WTC11 (cell line): ENCODE measurements around the gene USP11. TPM values are rescaled to one million over a fixed set of nuclear protein-coding genes. Genes with fewer than 3 reads are reported as not detected.

ENCODE experiments used
- ATAC-seq: fragments of 200-7000 bp; cut with Tn5 transposase; 2 replicates; pipeline ENCODE4 v1.10.0; 2021; ENCODE audit warnings: mild to moderate bottlenecking, moderate library complexity
- CTCF ChIA-PET: fragments of 300-600 bp; sonication (Branson Sonifier 250); formaldehyde crosslinking; loops from one replicate; lab custom pipeline; 2021; ENCODE audit warnings: antibody characterized with exemption; lab: Charles Lee
- POLR2A ChIA-PET: fragments of 350-600 bp; sonication (Branson Sonifier 250); formaldehyde crosslinking; loops from one replicate; lab custom pipeline; 2021; ENCODE audit warnings: antibody characterized with exemption; lab: Charles Lee
- DNase-seq: peaks from one replicate; pipeline ENCODE4 v3.0.0; 2021; ENCODE audit warnings: low spot score
- H3K27ac Mint-ChIP-seq: 2 replicates; pipeline ENCODE4 v1.8.0; 2021; ENCODE audit warnings: mixed read lengths
- H3K27me3 Mint-ChIP-seq: 2 replicates; pipeline ENCODE4 v1.8.0; 2021; ENCODE audit warnings: low read depth, mild to moderate bottlenecking, moderate library complexity, mixed read lengths
- H3K36me3 Mint-ChIP-seq: 2 replicates; pipeline ENCODE4 v1.8.0; 2021; ENCODE audit warnings: mixed read lengths
- H3K4me1 Mint-ChIP-seq: 2 replicates; pipeline ENCODE4 v1.8.0; 2022; ENCODE audit warnings: mixed read lengths
- H3K4me3 Mint-ChIP-seq: 2 replicates; pipeline ENCODE4 v1.8.0; 2021; ENCODE audit warnings: mild to moderate bottlenecking, moderate library complexity, mixed read lengths
- H3K9me3 Mint-ChIP-seq: 2 replicates; pipeline ENCODE4 v1.8.0; 2021; ENCODE audit warnings: mixed read lengths
- ATF1 ChIP-seq: sonication (generic); formaldehyde crosslinking; IDR thresholded peaks from 2 replicates; pipeline ENCODE4 v1.8.1; 2023; ENCODE audit warnings: mild to moderate bottlenecking, moderate library complexity, missing genetic modification reagents
- CREB1 ChIP-seq: sonication (generic); formaldehyde crosslinking; IDR thresholded peaks from 2 replicates; pipeline ENCODE4 v1.8.0; 2023; ENCODE audit warnings: mild to moderate bottlenecking, missing genetic modification reagents
- FOXK1 ChIP-seq: sonication (generic); formaldehyde crosslinking; IDR thresholded peaks from 2 replicates; pipeline ENCODE4 v1.8.0; 2022; ENCODE audit warnings: mild to moderate bottlenecking, moderate library complexity, missing genetic modification reagents
- FOXP4 ChIP-seq: sonication (generic); formaldehyde crosslinking; IDR thresholded peaks from 2 replicates; pipeline ENCODE4 v1.8.0; 2022; ENCODE audit warnings: mild to moderate bottlenecking, missing genetic modification reagents
- IRF2 ChIP-seq: sonication (generic); formaldehyde crosslinking; IDR thresholded peaks from 2 replicates; pipeline ENCODE4 v1.8.0; 2022; ENCODE audit warnings: low read depth, missing genetic modification reagents, borderline replicate concordance
- JAZF1 ChIP-seq: fragments of 250-450 bp; sonication (Bioruptor Pico); IDR thresholded peaks from 2 replicates; pipeline ENCODE4 v1.9.0; 2021; ENCODE audit warnings: moderate library complexity, mild to moderate bottlenecking, inconsistent platforms
- MAX ChIP-seq: sonication (generic); formaldehyde crosslinking; IDR thresholded peaks from 2 replicates; pipeline ENCODE4 v1.8.0; 2022; ENCODE audit warnings: mild to moderate bottlenecking, missing genetic modification reagents
- MXD4 ChIP-seq: fragments of 250-450 bp; sonication (Bioruptor Pico); IDR thresholded peaks from 2 replicates; pipeline ENCODE4 v1.8.0; 2021; ENCODE audit warnings: mild to moderate bottlenecking, moderate library complexity, borderline replicate concordance
- MYBL2 ChIP-seq: sonication (generic); formaldehyde crosslinking; IDR thresholded peaks from 2 replicates; pipeline ENCODE4 v1.8.1; 2023; ENCODE audit warnings: mild to moderate bottlenecking, moderate library complexity, missing genetic modification reagents
- NFYB ChIP-seq: sonication (generic); formaldehyde crosslinking; conservative IDR thresholded peaks from 2 replicates; pipeline ENCODE4 v1.8.0; 2022; ENCODE audit warnings: low read depth, missing genetic modification reagents
- NR3C1 ChIP-seq: sonication (generic); formaldehyde crosslinking; conservative IDR thresholded peaks from 2 replicates; pipeline ENCODE4 v1.8.1; 2023; ENCODE audit warnings: low read depth, mild to moderate bottlenecking, missing genetic modification reagents
- ZNF138 ChIP-seq: sonication (generic); formaldehyde crosslinking; conservative IDR thresholded peaks from 2 replicates; pipeline ENCODE4 v1.8.1; 2022; ENCODE audit warnings: mild to moderate bottlenecking, moderate library complexity, missing genetic modification reagents
- ZNF232 ChIP-seq: sonication (generic); formaldehyde crosslinking; IDR thresholded peaks from 2 replicates; pipeline ENCODE4 v1.8.0; 2022; ENCODE audit warnings: mild to moderate bottlenecking, missing genetic modification reagents
- ZNF416 ChIP-seq: fragments of 250-450 bp; sonication (Bioruptor Pico); IDR thresholded peaks from 2 replicates; pipeline ENCODE4 v1.9.0; 2021; ENCODE audit warnings: mild to moderate bottlenecking, inconsistent platforms
- ZNF671 ChIP-seq: fragments of 250-450 bp; sonication (Bioruptor Pico); IDR thresholded peaks from 2 replicates; pipeline ENCODE4 v1.8.0; 2021; ENCODE audit warnings: mild to moderate bottlenecking
- total RNA-seq: library from RNA; stranded (reverse); gene quantifications from 3 replicates; pipeline ENCODE4 v1.2.3, GENCODE V29; 2021
- TF ChIP-seq, protein P1 (sequence below): sonication (generic); formaldehyde crosslinking; IDR thresholded peaks from 2 replicates; pipeline ENCODE4 v1.8.0; 2023; ENCODE audit warnings: missing genetic modification reagents, mild to moderate bottlenecking, borderline replicate concordance
- TF ChIP-seq, protein P2 (sequence below): sonication (generic); formaldehyde crosslinking; IDR thresholded peaks from 2 replicates; pipeline ENCODE4 v1.8.1; 2023; ENCODE audit warnings: mild to moderate bottlenecking, missing genetic modification reagents
- TF ChIP-seq, protein P3 (sequence below): sonication (generic); formaldehyde crosslinking; IDR thresholded peaks from 2 replicates; pipeline ENCODE4 v1.8.1; 2022; ENCODE audit warnings: mild to moderate bottlenecking, missing genetic modification reagents, moderate library complexity, borderline replicate concordance
- TF ChIP-seq, protein P4 (sequence below): fragments of 250-450 bp; sonication (Bioruptor Pico); IDR thresholded peaks from 2 replicates; pipeline ENCODE4 v2.1.2; 2022; ENCODE audit warnings: mild to moderate bottlenecking, moderate library complexity
- TF ChIP-seq, protein P5 (sequence below): fragments of 250-450 bp; sonication (Bioruptor Pico); IDR thresholded peaks from 2 replicates; pipeline ENCODE4 v1.9.0; 2021; ENCODE audit warnings: mild to moderate bottlenecking, borderline replicate concordance

USP11 gene
- total RNA-seq, 1 experiment from 2014 or later = 86.8 TPM

GRCh38 chrX:47193475-47194193 is 39.2 kb upstream of the USP11 start, which contains the start of gene UBA1 (continued):
- TF ChIP-seq, protein P1, sequence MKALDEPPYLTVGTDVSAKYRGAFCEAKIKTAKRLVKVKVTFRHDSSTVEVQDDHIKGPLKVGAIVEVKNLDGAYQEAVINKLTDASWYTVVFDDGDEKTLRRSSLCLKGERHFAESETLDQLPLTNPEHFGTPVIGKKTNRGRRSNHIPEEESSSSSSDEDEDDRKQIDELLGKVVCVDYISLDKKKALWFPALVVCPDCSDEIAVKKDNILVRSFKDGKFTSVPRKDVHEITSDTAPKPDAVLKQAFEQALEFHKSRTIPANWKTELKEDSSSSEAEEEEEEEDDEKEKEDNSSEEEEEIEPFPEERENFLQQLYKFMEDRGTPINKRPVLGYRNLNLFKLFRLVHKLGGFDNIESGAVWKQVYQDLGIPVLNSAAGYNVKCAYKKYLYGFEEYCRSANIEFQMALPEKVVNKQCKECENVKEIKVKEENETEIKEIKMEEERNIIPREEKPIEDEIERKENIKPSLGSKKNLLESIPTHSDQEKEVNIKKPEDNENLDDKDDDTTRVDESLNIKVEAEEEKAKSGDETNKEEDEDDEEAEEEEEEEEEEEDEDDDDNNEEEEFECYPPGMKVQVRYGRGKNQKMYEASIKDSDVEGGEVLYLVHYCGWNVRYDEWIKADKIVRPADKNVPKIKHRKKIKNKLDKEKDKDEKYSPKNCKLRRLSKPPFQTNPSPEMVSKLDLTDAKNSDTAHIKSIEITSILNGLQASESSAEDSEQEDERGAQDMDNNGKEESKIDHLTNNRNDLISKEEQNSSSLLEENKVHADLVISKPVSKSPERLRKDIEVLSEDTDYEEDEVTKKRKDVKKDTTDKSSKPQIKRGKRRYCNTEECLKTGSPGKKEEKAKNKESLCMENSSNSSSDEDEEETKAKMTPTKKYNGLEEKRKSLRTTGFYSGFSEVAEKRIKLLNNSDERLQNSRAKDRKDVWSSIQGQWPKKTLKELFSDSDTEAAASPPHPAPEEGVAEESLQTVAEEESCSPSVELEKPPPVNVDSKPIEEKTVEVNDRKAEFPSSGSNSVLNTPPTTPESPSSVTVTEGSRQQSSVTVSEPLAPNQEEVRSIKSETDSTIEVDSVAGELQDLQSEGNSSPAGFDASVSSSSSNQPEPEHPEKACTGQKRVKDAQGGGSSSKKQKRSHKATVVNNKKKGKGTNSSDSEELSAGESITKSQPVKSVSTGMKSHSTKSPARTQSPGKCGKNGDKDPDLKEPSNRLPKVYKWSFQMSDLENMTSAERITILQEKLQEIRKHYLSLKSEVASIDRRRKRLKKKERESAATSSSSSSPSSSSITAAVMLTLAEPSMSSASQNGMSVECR (CRISPR knock-in tag) = 0 out of 2 replicates have a peak, but pooled peaks have one; percentile 50
- TF ChIP-seq ZNF671 (no peak), NFYB (CRISPR knock-in tag) (no peak), ATF1 (CRISPR knock-in tag) (no peak), NR3C1 (CRISPR knock-in tag) (no peak), FOXK1 (CRISPR knock-in tag) (0 out of 2 replicates have a peak, but pooled peaks have one; percentile 9), ZNF416 (CRISPR knock-in tag) (no peak), ZNF232 (CRISPR knock-in tag) (no peak), MYBL2 (CRISPR knock-in tag) (peak; percentile 69; the same call in 1 of the 2 replicates), JAZF1 (CRISPR knock-in tag) (no peak), CREB1 (CRISPR knock-in tag) (no peak), MXD4 (CRISPR knock-in tag) (no peak), IRF2 (no peak), FOXP4 (CRISPR knock-in tag) (no peak)
- TF ChIP-seq, protein P2, sequence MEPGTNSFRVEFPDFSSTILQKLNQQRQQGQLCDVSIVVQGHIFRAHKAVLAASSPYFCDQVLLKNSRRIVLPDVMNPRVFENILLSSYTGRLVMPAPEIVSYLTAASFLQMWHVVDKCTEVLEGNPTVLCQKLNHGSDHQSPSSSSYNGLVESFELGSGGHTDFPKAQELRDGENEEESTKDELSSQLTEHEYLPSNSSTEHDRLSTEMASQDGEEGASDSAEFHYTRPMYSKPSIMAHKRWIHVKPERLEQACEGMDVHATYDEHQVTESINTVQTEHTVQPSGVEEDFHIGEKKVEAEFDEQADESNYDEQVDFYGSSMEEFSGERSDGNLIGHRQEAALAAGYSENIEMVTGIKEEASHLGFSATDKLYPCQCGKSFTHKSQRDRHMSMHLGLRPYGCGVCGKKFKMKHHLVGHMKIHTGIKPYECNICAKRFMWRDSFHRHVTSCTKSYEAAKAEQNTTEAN (CRISPR knock-in tag) = peak; percentile 31; the same call in 1 of the 2 replicates
- TF ChIP-seq, protein P3, sequence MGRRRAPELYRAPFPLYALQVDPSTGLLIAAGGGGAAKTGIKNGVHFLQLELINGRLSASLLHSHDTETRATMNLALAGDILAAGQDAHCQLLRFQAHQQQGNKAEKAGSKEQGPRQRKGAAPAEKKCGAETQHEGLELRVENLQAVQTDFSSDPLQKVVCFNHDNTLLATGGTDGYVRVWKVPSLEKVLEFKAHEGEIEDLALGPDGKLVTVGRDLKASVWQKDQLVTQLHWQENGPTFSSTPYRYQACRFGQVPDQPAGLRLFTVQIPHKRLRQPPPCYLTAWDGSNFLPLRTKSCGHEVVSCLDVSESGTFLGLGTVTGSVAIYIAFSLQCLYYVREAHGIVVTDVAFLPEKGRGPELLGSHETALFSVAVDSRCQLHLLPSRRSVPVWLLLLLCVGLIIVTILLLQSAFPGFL (CRISPR knock-in tag) = no peak

DNA sequence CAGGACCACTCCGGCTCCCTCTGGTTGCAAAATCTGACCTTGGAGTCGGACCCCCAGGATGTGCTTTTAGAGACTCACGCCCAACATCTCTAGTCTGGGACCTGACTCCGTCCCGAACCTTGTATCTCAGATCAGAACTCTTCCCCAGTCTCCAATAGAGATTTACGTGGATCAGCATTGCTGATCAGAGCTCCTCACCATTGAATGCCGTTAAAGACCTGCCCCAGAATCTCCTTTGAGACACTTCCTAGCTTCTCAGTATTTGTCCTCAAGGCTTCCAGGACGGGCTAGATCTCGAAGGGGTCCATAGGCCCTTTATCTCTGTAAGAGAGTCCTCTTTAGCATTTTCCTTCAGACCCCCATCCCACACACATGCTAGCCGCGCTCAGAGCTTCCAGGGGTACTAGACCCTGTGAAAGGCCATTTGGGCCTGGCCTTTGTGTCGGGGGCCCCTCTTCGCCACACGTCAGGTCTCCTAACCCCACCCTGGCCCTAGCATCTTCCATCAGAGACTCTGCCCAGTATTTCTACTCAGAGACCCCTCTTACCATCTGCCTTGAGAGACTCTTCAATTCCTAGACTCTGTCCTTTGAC is 38.5 kb upstream of the USP11 start:
- H3K27me3 Mint-ChIP-seq = no peaks in the 10 kb centered on the region
- ATAC-seq (no peak), DNase-seq (no peak)
- peaks cover 19% of the 10 kb centered on the region for H3K36me3 Mint-ChIP-seq
- H3K9me3 Mint-ChIP-seq = no peaks in the 10 kb centered on the region
- POLR2A ChIA-PET = interaction anchor here (1.2 kb wide), 1 partner anchor 24 kb away, joined by 4 read pairs; the partner anchor contains the start of gene CDK16
- H3K4me3 Mint-ChIP-seq = peak overlapping the region; percentile 92
- H3K4me1 Mint-ChIP-seq = peaks cover 58% of the 10 kb centered on the region
- CTCF ChIA-PET = interaction anchor here (0.9 to 1.0 kb wide), 2 partner anchors 190 to 329 kb away, joined by 3 to 4 read pairs; no protein-coding TSS in a partner anchor
- peak overlapping the region; percentile 89 for H3K27ac Mint-ChIP-seq
- TF ChIP-seq MYBL2 (CRISPR knock-in tag) (0 out of 2 replicates have a peak, but pooled peaks have one; percentile 16), ZNF138 (CRISPR knock-in tag) (no peak), MAX (CRISPR knock-in tag) (no peak)
- TF ChIP-seq, protein P4, sequence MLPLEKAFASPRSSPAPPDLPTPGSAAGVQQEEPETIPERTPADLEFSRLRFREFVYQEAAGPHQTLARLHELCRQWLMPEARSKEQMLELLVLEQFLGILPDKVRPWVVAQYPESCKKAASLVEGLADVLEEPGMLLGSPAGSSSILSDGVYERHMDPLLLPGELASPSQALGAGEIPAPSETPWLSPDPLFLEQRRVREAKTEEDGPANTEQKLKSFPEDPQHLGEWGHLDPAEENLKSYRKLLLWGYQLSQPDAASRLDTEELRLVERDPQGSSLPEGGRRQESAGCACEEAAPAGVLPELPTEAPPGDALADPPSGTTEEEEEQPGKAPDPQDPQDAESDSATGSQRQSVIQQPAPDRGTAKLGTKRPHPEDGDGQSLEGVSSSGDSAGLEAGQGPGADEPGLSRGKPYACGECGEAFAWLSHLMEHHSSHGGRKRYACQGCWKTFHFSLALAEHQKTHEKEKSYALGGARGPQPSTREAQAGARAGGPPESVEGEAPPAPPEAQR = no peak
- TF ChIP-seq, protein P5, sequence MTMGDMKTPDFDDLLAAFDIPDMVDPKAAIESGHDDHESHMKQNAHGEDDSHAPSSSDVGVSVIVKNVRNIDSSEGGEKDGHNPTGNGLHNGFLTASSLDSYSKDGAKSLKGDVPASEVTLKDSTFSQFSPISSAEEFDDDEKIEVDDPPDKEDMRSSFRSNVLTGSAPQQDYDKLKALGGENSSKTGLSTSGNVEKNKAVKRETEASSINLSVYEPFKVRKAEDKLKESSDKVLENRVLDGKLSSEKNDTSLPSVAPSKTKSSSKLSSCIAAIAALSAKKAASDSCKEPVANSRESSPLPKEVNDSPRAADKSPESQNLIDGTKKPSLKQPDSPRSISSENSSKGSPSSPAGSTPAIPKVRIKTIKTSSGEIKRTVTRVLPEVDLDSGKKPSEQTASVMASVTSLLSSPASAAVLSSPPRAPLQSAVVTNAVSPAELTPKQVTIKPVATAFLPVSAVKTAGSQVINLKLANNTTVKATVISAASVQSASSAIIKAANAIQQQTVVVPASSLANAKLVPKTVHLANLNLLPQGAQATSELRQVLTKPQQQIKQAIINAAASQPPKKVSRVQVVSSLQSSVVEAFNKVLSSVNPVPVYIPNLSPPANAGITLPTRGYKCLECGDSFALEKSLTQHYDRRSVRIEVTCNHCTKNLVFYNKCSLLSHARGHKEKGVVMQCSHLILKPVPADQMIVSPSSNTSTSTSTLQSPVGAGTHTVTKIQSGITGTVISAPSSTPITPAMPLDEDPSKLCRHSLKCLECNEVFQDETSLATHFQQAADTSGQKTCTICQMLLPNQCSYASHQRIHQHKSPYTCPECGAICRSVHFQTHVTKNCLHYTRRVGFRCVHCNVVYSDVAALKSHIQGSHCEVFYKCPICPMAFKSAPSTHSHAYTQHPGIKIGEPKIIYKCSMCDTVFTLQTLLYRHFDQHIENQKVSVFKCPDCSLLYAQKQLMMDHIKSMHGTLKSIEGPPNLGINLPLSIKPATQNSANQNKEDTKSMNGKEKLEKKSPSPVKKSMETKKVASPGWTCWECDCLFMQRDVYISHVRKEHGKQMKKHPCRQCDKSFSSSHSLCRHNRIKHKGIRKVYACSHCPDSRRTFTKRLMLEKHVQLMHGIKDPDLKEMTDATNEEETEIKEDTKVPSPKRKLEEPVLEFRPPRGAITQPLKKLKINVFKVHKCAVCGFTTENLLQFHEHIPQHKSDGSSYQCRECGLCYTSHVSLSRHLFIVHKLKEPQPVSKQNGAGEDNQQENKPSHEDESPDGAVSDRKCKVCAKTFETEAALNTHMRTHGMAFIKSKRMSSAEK = no peak
